ENCODE results near the gene RAD51AP1. TPM values are rescaled to one million over a fixed set of nuclear protein-coding genes. Genes with fewer than 3 reads are reported as not detected.

The RAD51AP1 gene
- total RNA-seq, 4 donors from 2014 or later, result 0.65 to 1.7 (median 1.7) TPM; not detected in 1

GRCh38 chr12:4569261-4569660 is 30.6 kb downstream of the RAD51AP1 start:
- intact Hi-C loops (cut with DNase I; ENCODE audit: low total_unique reads) (no loop called here), in situ Hi-C loops (cut with MboI; ENCODE audit: low sequenced_read_pairs in 4 of 4) (no loop called here)
- no peaks in the 10 kb centered on the region for H3K9me3 ChIP-seq
- H3K36me3 ChIP-seq, result no peaks in the 10 kb centered on the region
- TF ChIP-seq CTCF (IDR thresholded peaks at IDR 0.05 in 4 of 5, conservative IDR thresholded peaks at IDR 0.05 in 1 of 5), result no peak
- no peak for TF ChIP-seq POLR2A (IDR thresholded peaks at IDR 0.05)
- DNase-seq (no peak), ATAC-seq (no peak)
- peaks cover 0 to 4% (median 0%) of the 10 kb centered on the region in 3 donors for H3K27me3 ChIP-seq
- H3K4me1 ChIP-seq, result no peaks in the 10 kb centered on the region
- no peak overlapping the region for H3K4me3 ChIP-seq
- H3K27ac ChIP-seq, result no peak overlapping the region

- H3K36me3 ChIP-seq, result no peaks in the 10 kb centered on the region
- intact Hi-C loops (cut with DNase I; ENCODE audit: low total_unique reads), result no loop called here
- ATAC-seq (no peak), DNase-seq (no peak)
- TF ChIP-seq CTCF (IDR thresholded peaks at IDR 0.05 in 4 of 5, conservative IDR thresholded peaks at IDR 0.05 in 1 of 5), result no peak
- no peak for TF ChIP-seq POLR2A (IDR thresholded peaks at IDR 0.05)
- H3K27me3 ChIP-seq, result peaks cover 0 to 2% (median 0%) of the 10 kb centered on the region in 3 donors
- no peaks in the 10 kb centered on the region for H3K4me1 ChIP-seq
- no peak overlapping the region for H3K27ac ChIP-seq
- in situ Hi-C loops (cut with MboI; ENCODE audit: low sequenced_read_pairs in 4 of 4), result no loop called here
- H3K9me3 ChIP-seq, result no peaks in the 10 kb centered on the region
- no peak overlapping the region for H3K4me3 ChIP-seq
Observed at GRCh38 chr12:4572680-4573079, 34.0 kb downstream of the RAD51AP1 start.

GRCh38 chr12:4579305-4580102 is 40.8 kb downstream of the RAD51AP1 start:
- DNase-seq, result no peak
- TF ChIP-seq CTCF (IDR thresholded peaks at IDR 0.05 in 4 of 5, conservative IDR thresholded peaks at IDR 0.05 in 1 of 5) (no peak), POLR2A (IDR thresholded peaks at IDR 0.05) (no peak)
- intact Hi-C loops (cut with DNase I; ENCODE audit: low total_unique reads), result no loop called here
- H3K36me3 ChIP-seq, result no peaks in the 10 kb centered on the region
- in situ Hi-C loops (cut with MboI; ENCODE audit: low sequenced_read_pairs in 4 of 4), result no loop called here
- H3K27ac ChIP-seq, result no peak overlapping the region
- ATAC-seq, result no peak
- H3K27me3 ChIP-seq, result peaks cover 0 to 4% (median 2%) of the 10 kb centered on the region in 3 donors
- no peaks in the 10 kb centered on the region for H3K9me3 ChIP-seq
- no peak overlapping the region for H3K4me3 ChIP-seq
- H3K4me1 ChIP-seq, result no peaks in the 10 kb centered on the region

GRCh38 chr12:4580281-4580688 is 41.6 kb downstream of the RAD51AP1 start:
- Histone ChIP-seq H3K27me3 (peaks cover 0 to 4% (median 2%) of the 10 kb centered on the region in 3 donors), H3K36me3 (no peaks in the 10 kb centered on the region), H3K27ac (no peak overlapping the region), H3K9me3 (no peaks in the 10 kb centered on the region), H3K4me1 (no peaks in the 10 kb centered on the region), H3K4me3 (no peak overlapping the region)
- no peak for ATAC-seq
- in situ Hi-C loops (cut with MboI; ENCODE audit: low sequenced_read_pairs in 4 of 4), result no loop called here
- TF ChIP-seq POLR2A (IDR thresholded peaks at IDR 0.05) (no peak), CTCF (IDR thresholded peaks at IDR 0.05 in 4 of 5, conservative IDR thresholded peaks at IDR 0.05 in 1 of 5) (no peak)
- no peak for DNase-seq
- intact Hi-C loops (cut with DNase I; ENCODE audit: low total_unique reads), result no loop called here

All from gastrocnemius medialis (tissue), 4 donors.